Activated CD8-positive, alpha-beta memory T cell treated with anti-CD3 and anti-CD28 coated beads, Interleukin-2, amount 50 U/mL, for 24 hours (primary cell): ENCODE measurements around the gene RGS7.
"Not testable (repeated sequence)": the region's sequence is repeated elsewhere in the genome, so short reads cannot be mapped to it uniquely, and the experiment has no call there.

ENCODE experiments used
- DNase-seq: peaks from one replicate; pipeline ENCODE4 v3.0.0-alpha.2; 2020; ENCODE audit errors: extremely low read depth

The RGS7 gene

DNA sequence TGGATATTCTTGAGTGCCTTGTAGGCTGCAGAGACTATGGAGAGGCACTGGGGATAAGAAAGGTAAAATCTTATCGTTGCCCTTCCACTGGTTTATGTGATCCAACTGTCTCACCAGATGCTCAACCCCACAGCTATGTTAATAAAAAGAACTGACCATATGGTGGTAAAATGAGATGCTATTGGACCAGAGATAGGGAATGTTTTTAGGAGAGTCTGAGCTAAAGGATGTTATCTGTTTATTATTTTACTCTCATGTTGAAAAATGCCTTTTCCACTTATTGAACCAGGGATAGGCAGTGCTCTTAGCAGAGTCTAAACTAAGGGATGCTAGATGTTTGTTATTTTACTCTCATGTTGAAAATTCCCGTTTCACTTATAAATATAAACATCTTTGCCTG lies 572.2 kb downstream of the RGS7 start:
- DNase-seq = no peak

DNA sequence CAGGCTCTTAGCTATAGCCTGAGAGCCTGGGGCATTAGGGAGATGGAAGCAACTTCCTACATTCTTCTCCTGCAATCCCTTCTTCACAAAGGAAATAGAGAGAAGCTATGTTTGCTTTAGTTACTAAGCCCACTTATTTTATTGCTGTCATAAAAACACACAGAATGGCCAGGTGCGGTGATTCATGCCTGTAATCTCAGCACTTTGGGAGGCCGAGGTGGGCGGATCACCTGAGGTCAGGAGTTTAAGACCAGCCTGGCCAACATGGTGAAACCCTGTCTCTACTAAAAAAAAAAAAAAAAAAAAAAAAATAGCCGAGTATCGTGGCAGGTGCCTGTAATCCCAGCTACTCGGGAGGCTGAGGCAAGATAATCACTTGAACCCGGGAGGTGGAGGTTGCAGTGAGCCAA lies 573.3 kb downstream of the RGS7 start:
- not testable (repeated sequence) for DNase-seq

DNA sequence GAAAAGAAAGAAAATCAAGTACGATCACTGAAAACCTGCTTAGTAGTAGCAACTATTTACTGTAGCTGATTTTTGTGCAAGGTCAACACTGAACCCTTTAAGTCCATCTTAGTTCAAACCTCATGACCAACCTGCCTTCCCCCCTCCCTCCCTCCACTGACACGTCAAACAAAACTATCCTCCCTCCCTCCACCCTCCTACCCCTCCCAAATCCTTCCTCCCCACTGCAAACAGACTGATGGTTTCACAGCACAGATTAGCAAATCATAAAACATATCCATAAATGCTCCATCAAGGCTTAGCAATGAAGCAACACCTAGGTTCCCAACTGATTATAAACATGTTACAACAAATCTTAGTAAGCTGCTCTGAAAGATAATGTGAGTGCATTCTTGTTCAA lies 580.8 kb downstream of the RGS7 start:
- no peak for DNase-seq

DNA sequence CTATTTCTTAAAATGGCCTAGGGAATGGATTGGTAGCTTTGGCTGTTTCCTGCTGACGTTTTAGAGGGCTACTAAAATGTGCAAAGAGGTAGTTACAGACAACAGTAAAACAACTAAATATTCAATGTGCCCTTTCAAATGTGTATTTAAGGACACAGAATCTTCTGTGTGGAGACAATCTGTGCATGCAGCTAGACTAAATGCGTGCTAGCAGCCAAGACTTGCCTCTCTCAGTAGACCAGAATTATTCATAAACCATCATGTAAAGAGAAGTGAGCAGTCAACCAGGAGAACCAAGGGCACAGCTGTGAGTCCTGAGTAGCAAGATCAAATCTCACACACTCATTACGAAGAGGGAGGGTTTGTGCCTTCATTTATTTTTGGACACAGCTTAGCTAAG lies 584.9 kb downstream of the RGS7 start:
- DNase-seq = no peak

DNA sequence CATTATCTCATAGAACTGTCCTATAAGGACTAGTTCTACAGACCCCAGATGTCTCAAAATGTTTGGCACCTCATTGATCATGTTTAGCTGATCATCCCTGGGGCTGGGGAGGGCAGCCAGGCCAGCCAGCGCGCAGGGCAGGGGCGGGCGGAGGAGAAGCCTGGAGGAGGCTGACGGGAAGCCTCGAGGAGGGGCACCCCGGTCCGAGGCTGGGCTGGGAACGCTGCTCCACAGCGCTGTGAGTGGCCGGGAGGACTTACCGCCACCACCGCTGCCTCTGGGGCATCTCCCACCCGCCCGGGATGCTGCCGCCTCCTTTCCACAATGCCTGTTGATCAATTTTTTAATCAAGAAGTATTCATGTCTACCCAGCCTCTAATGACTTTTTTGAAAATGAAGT lies 585.6 kb downstream of the RGS7 start:
- DNase-seq = no peak

DNA sequence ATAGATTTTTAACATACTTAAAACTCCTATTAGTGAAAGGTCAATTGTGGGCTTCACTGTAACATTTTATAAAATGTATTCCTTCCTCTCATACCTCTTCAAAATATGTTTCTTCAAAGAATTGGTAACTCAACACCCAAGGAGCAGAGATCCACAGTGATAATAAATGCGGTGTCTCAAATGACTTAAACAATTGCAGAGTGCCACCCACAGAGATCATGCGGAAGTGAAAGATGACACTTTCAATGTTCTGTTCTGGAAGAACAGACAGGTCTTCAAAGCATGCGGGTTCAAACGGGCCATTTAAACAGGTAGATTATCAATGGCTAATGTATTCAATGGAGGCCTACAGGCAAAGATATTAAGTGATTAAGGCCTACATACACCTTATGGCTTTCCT lies 588.0 kb downstream of the RGS7 start:
- no peak for DNase-seq

DNA sequence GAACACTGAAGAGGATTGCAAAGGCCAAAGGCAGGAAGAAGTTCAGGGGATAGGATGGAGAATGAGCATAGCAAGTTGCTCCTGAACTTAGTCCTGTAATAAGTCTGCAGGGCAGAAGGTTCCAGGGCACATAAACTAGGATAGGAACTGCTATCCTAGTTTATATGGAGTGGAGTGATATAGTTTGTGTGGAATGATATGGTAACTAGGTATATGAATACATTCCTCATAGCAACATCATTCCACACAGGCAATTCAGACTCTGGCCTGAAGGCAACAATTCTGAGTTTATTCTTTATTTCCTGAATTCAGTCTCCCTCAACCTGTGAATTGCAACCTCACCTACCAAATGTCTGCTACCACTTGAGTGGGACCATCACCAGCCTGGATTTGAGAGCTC lies 590.2 kb downstream of the RGS7 start:
- no peak for DNase-seq

DNA sequence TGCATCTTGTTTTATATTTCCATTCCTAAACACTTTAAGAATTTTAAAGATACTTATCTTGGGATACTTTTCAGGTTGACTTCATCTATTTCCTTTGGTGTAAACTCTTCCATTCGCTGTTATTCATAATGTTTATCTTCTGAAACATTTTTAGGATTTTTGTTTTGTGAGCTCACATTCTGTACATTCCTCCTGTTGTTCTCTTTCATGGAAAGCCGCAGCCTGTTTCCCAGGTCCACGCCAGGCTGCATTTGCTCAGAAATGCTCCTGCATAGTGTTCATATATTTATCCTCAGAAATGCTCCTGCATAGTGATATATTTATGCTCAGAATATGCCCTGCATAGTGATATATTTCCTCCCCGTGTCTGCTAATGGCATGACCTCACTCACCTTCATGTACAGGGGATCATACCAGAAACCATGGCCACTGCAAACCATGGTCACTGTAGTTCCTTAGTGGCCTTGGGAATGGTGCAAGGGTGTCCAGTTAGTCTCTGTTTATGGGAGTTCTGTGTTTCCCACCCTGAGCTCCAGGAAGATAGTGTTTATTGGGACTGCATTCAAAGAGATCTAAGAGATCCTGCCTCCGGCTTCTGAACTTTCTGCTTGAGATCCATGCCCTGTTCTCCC lies 591.2 kb downstream of the RGS7 start:
- no peak for DNase-seq

DNA sequence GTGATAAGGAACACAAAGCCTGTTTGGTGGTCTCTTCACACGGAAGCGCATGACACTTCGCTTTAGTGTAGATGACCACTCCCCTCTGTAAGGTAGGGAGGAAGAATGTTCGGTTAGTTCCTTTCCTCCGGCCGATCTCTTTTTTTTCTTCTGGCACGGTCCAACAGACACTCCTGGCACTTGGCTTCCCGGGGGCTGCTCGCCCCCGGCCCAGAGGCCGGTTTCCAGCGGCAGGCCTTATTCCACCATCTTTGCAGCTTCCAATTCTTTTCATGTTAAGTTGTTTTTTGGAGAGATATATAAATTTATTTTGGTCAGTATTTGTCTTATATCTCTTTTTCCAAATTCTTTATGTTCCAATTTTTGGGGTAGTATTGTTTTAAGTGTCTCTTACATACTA lies 593.2 kb downstream of the RGS7 start:
- DNase-seq = no peak

DNA sequence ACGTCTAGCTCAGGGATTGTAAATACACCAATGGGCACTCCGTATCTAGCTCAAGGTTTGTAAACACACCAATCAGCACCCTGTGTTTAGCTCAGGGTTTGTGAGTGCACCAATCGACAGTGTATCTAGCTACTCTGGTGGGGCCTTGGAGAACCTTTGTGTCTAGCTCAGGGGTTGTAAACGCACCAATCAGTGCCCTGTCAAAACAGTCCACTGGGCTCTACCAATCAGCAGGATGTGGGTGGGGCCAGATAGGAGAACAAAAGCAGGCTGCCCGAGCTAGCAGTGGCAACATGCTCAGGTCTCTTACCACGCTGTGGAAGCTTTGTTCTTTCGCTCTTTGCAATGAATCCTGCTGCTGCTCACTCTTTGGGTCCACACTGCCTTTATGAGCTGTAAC lies 593.9 kb downstream of the RGS7 start:
- DNase-seq = not testable (repeated sequence)

DNA sequence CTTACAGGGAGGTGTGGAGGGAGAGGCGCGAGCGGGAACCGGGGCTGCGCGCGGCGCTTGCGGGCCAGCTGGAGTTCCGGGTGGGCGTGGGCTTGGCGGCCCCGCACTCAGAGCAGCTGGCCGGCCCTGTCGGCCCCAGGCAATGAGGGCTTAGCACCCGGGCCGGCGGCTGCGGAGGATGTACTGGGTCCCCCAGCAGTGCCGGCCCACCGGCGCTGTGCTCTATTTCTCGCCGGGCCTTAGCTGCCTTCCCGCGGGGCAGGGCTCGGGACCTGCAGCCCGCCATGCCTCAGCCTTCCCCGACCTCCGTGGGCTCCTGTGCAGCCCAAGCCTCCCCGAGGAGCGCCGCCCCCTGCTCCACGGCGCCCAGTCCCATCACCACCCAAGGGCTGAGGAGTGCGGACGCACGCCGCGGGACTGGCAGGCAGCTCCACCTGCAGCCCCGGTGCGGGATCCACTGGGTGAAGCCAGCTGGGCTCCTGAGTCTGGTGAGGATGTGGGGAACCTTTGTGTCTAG lies 594.5 kb downstream of the RGS7 start:
- DNase-seq = not testable (repeated sequence)

DNA sequence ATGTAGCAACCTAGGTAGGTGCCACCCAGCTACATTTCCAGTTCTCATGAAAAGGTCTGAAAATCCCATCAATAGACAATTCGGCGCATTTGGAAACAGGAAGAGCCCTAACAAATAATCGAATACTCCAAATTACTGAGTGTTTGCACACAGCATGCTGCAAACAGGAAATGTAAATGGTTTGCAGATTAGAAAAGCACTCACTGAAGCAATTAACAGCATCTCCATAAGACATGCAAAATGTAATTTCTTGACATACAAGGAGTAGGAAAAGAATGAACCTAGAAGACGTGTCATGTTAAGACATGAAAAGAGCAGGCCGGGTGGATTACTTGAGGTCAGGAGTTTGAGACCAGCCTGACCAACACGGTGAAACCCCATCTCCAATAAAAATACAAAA lies 598.2 kb downstream of the RGS7 start:
- not testable (repeated sequence) for DNase-seq

DNA sequence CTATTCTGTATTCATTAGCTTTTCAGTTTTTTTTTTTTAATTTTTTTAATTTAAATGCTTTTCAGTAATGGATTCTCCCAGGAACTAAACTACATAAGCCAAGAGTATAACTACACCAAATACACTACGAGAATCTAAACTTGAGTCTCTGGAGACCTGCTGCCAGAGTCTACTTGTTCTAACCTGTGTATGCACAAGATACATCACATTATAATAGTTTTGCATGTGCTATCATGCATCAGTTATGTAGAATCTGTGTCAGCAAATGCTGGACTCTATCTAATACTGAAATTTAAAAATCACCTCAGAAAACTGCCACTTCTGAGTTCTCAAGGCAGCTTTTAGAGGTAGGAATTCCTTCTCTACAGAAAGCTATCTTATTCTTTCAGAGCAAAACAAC lies 598.7 kb downstream of the RGS7 start:
- DNase-seq = no peak

DNA sequence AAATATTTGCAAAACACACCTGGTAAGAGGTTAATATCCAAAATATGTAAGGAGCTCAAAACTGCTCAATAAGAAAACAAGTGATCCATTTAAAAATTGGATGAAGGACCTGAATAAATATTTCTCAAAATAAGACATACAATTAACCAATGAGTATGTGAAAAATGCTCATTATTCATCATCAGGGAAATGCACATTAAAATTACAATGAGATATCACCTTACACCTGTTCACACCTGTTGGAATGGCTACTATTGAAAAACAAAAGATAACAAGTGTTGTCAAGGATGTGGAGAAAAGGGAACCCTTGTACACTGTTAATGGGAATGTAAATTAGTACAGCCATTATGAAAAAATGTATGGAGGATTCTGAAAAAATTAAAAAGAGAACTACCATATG lies 609.1 kb downstream of the RGS7 start:
- no peak for DNase-seq

DNA sequence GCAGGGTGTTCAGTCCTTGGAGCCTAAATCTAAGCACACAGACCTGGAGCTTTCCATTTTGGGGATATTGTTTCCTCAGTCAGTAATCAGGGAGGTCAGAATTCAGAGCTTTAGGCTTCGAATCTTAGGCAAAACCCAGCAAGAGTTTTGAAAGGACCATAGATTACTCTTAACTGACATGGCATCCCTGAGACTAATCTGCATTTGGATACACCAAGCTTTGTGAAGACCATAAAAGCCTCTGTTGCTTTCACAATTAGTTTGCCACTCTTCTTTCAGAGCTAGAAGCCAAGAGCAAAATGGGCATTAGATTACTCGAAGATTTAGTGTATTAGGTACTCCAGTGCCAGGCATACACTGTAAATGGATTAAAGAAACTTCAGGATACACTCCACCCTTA lies 613.3 kb downstream of the RGS7 start:
- DNase-seq = no peak

DNA sequence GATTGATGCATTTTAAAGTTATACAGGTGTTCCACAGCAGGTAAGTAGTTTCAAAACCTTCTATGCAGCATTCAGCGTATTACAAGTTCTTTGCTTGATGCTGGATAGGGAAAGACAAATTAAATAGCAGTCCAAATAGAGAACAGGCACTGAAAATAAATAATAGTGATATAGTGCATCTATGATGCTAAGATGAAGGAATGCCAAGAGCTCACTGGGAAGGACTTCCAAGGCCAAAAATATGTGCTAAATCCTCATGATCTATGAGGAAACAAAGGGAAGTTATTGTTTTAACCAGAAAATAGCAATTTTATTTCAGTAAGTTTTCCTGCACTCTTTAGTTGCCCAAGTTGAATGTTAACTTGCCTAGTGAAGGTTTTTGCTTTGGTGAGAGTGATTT lies 617.3 kb downstream of the RGS7 start:
- DNase-seq = no peak

DNA sequence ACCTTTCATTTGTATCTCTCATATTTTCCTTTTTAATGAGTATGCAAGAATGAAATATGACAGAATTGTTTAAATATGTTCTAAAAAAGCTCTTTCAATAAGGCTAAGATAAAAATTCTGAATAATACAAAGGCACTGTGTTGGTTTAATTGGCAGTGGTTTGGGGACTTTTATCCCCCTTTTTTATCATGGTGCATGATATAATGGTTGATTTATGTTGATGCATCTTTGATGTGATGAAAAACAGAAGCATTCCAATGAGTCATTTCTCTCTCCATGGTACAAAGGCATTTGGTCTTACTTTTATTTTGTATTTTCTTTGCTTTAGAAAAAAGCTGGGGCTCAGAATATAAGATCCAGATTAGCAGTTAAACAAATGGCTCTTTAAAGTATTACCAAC lies 617.9 kb downstream of the RGS7 start:
- DNase-seq = no peak

DNA sequence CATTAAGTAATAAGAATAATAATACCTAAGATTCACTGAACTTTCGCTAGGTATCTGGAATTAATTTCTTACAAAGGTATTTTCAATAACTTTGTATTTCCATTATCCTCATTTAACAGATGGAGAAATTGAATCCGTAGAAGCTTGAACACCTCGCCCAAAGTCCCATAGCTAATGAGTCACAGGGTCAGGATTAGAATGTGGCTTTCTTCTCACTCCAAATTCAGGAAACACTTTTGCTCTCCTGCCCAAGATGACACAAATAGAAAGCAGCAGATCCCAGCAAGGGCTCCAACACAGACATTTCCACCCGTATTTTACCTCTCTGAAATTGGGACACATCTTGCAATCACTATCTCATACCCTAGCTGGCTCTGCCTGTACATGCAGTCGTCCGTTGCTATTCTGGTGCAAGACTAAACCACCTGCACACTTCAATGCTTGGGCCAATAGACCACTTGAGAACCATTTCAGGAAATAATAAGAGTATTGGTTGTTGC lies 619.2 kb downstream of the RGS7 start:
- no peak for DNase-seq

DNA sequence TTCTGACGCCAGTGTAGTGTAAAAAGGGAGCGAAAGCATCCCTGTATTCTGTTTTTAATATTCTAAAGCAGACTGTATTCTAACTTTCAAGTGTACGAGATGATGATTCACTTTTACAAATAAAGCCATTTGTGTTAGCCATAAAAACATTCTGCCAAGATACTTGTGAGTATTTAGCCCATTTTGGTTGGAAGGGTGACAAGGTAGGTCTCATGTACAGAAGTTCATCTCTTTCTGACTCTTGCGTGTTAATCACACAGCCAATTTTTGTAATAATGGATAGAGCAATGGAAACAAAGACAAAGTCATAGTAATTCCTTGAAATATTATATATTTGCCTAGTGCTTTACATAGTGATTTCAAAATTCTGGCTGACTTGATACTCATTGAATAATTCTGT lies 619.7 kb downstream of the RGS7 start:
- no peak for DNase-seq

DNA sequence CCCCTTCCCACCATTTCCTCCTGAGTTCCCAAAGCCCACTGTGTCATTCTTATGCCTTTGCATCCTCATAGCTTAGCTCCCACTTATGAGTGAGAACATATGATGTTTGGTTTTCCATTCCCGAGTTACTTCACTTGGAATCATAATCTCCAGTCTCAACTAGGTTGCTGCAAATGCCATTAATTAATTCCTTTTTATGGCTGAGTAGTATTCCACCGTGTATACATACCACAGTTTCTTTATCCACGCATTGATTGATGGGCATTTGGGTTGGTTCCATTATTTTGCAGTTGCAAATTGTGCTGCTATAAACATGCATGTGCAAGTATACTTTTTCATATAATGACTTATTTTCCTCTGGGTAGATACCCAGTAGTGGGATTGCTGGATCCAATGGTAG lies 622.3 kb downstream of the RGS7 start:
- not testable (repeated sequence) for DNase-seq

DNA sequence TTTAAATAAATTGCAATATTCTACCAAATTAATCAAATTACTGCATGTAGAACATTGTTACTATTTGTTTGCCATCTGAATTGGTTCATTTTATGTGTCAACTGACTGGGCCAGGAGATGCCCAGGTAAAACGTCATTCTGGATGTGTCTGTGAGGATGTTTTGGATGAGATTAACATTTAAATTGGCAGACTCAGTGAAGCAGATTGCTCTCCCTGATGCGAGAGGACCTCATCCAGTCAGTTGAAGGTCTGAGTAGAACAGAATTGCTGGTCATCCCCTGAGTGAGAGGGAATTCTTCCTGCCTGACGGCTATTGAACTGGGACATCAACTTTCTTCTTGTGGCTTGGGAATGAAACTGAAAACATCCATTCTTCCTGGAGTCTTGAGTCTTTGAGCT lies 623.0 kb downstream of the RGS7 start:
- no peak for DNase-seq

DNA sequence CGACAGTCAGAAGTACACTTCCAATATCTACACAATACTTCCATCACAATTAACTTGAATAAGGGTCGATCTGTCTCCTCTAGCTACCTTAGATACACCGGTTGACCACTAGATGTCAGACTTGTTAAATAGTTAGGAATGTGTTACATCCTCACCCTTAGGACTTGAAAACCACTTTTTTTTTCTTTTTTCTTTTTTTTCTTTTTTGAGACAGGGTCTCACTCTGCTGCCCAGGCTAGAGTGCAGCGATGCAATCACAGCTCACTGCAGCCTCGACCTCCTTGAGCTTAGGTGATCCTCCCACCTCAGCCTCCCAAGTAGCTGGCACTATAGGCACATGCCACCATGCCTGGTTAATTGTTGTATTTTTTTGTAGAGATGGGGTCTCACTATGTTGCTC lies 624.6 kb downstream of the RGS7 start:
- no peak for DNase-seq
